Gastroesophageal sphincter (tissue), 3 donors: ENCODE results near the gene DPP7.

Source experiments
- CTCF ChIP-seq, 4 experiments: fragments of 200-600 bp in 2 of 4; fragments of 450-650 bp in 2 of 4; sonication (generic) in 1 of 4; IDR thresholded peaks; one replicate each; pipeline ENCODE4 v1.5.1; 2017 to 2019; ENCODE audit warnings: antibody characterized with exemption in 4 of 4, mild to moderate bottlenecking in 2 of 4, moderate library complexity in 2 of 4
- EP300 ChIP-seq: sonication (generic); formaldehyde crosslinking; IDR thresholded peaks from one replicate; pipeline ENCODE4 v1.6.1; 2017; ENCODE audit warnings: antibody characterized with exemption, mild to moderate bottlenecking
- POLR2A ChIP-seq, 2 donors: fragments of 450-650 bp; IDR thresholded peaks; one replicate each; pipeline ENCODE4 v1.6.1; 2017; ENCODE audit warnings: antibody characterized with exemption in 2 of 2, mild to moderate bottlenecking in 2 of 2, moderate library complexity in 1 of 2

DNA sequence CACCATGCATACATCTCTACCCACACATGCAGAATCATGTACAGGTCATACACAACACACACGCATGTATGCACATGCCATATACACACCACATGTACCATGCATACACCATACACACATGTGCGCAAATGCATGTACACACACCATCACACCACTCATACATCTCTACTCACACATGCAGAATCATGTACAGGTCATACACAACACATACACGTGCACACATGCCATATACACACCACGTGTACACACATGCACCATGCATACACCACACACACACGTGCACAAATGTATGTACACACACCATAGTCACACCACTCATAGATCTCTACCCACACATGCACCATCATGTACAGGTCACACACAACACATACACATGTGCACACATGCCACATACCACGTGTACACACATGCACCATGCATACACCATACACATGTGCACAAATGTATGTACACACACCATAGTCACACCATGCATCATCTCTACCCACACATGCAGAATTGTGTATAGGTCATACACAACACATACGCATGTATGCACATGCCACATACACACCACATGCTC is 38.4 kb upstream of the DPP7 start:
- TF ChIP-seq POLR2A (IDR thresholded peaks at IDR 0.05) (no peak), CTCF (IDR thresholded peaks at IDR 0.05) (no peak), EP300 (no peak)
